ENCODE data around the gene LAIR1.

DNA sequence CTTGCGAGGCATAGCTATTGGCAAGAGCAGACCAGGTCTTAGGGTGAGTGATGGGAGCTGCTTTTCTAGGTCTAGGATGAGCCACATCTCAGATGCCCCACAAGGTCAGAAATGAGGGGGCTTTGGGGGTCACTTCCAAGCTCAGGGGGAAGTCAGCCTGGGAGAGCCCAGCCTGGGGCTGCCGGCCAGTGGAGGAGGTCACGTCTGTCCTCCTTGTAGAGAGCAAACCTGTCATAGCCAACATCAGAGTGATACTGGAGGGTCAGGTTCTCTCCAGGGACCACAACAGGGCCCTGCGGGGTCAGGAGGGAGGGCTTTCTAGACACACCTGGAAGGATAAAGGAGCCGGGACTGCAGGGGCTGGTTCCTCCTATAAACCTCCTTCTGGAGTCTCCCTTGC lies 54.2 kb downstream of the LAIR1 start:
- TF ChIP-seq CTCF (IDR thresholded peaks at IDR 0.05) (no peak), POLR2AphosphoS5 (IDR thresholded peaks at IDR 0.05) (no peak)

All from suprapubic skin (tissue), 3 donors.